LoVo (cell line): ENCODE data around the gene NYAP2.

Source experiments
- DNase-seq: peaks from one replicate; pipeline ENCODE4 v3.0.0-alpha.2; 2016; ENCODE audit warnings: low spot score

Gene NYAP2

DNA sequence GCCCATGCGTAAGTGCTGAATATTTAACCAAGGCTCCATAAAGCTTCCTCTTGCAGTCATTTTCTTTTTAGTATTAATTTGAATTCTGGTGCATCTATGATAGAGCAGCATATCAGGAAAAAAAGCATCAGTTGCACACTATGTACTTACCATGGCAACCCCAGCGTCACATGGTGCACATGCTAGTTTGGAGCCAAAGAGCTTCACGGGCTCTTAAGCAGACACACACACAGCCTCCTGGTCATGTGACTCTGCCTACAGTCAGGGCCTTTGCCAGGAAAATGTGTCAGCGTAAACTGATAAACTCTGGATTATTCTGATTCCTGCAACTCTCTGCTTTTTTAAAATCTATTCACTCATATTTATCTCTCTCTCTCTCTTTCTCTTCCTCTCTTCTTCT lies 30.2 kb downstream of the NYAP2 start:
- DNase-seq = no peak

- DNase-seq = no peak
Measured at GRCh38 chr2:225431105-225431863, 31.8 kb downstream of the NYAP2 start.

DNA sequence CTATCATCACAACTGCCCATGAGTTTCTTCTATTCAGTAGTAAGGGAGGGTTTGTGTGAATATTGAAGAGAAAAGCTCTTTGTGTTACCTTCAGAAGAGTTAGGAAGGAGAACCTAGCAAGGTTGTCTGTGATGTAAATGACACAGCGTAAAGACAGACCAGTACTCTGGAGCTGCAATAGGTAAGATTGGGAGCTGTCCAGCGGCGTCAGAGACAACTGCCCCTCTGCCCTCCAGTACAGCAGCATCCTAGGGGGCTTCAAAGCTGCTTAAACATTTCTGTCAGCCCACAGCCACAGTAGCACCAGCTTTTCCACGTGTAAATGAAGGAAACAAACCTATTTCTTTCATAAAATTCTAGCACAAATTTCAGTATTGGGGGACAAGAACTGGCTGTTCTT lies 34.5 kb downstream of the NYAP2 start:
- no peak for DNase-seq

DNA sequence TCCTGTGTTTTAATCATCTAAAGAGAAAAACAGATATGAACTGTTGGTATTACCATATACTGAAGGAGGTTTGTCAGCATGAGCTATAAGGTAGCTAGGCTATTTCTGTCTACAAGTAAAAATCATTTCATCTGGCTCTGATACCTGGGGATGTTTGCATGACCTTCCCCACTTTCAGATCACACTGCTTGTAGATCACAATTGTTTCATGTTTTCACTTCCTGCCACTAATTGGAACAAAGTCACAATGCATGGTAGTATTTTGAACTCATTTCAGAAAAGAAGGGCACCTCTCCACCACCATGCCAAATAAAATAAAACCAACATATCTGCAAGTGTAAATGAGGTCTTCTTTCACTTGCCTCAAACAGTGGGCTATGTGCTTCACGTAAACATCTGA lies 37.8 kb downstream of the NYAP2 start:
- no peak for DNase-seq

DNA sequence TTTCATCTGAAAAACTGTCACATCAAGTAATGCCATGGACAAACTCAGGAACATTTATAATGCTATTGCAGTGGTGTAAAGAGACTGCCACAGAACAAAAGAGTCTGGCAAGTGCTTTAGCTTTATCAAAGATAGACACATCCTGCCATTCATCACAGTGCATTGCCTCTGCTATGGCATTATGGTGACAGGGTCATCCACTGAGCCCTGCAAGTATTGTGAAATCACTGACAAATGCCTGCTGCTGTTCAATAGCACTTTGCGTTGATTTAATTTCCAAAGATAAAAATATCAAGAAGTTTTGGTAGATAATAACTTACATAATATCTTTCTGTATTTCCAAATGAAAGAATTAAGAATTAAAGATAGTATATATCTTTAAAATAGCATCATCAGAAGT lies 38.7 kb downstream of the NYAP2 start:
- no peak for DNase-seq

GRCh38 chr2:225452677-225453076 lies 53.2 kb downstream of the NYAP2 start:
- DNase-seq = no peak

GRCh38 chr2:225454412-225454811 lies 54.9 kb downstream of the NYAP2 start:
- DNase-seq = no peak

DNA sequence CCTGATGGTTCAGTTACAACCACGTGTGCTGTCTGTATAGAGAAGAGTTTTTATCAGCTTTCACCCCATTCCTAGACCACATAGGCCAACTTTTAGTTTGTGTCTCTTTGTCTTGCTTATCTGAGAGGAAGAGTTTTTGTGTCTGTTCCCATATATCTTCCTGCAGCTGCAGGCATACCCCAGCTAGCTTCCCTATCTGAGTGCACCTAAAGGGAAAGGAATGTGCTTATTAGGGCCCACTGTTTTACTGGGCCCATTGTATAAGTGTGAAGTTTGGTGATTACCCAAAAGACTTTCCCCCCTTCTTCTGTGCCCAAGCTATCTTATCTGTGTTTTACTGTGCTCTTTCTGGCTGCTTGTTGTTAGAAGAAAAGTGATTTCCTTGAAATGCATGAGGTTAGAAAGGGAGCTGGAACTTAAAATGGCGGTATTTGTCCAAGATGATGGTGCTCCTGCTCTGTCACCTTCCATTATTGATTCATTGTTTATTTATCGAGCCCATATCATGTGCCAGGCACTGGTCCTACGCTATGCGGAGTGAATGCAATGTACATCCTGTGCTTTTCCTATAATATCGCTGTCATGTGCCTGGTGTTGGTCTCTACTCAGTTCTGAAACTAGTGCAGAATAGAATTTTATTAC lies 57.2 kb downstream of the NYAP2 start:
- DNase-seq = no peak

- no peak for DNase-seq
Measured at GRCh38 chr2:225457482-225457881, 58.0 kb downstream of the NYAP2 start.

GRCh38 chr2:225458431-225459117 lies 59.1 kb downstream of the NYAP2 start:
- DNase-seq = no peak

- DNase-seq = no peak
Measured at GRCh38 chr2:225462417-225462816, 62.9 kb downstream of the NYAP2 start.

- peak; percentile 52 for DNase-seq
Measured at GRCh38 chr2:225462945-225463344, 63.4 kb downstream of the NYAP2 start.

DNA sequence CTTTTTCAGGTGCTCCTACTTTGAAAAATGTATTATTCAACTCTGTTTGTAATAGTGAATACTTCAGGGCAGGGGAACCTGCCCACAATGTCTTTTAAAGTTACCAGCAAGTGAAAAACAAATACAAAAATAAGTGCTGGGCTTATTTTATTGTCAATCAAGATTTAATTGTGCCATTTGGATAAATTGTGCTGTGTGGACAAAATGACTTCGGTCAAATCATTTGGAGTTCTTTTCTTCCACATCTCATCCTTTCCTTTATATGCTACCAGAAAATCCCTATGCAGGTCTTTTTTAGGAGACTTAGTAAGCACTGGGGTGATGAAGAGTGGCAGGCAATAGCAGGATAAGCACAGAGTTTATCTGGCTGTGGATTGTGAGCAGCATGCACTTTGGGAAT lies 63.9 kb downstream of the NYAP2 start:
- DNase-seq = no peak

DNA sequence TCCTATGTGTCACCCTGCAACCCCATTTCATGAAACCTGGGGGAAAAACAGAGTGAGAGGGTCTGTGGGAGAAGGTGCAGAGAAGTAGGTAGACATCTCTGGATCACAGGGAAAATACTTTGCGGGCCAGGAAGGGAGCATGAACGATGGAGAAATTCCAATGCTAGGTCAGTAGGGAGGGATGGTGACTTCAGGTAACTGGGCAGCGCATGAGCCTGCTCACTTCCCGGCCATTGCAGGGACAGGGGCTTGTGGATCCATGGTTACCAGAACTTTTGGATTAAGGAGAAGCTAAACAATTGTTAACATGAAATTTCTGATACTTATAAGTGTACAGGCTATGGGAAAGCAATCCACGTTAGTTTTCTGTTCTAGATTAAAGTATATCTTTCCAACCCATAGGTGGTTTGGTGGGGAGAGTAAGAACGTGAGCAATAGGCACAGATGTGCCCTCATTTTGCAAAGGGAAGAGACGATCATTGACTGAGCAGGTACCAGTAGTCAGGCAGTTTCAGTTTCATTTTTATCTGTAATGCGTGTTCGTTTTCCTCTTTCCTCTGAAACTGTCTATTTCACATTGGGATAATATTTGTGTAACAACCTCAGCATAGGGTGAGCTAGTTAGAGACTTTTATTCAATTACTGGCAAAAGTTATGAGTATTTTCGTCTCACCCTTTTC lies 65.0 kb downstream of the NYAP2 start:
- peak; percentile 29 for DNase-seq

- DNase-seq = no peak
Measured at GRCh38 chr2:225465827-225466226, 66.3 kb downstream of the NYAP2 start.

GRCh38 chr2:225466891-225467604 lies 67.5 kb downstream of the NYAP2 start:
- DNase-seq = peak; percentile 19

DNA sequence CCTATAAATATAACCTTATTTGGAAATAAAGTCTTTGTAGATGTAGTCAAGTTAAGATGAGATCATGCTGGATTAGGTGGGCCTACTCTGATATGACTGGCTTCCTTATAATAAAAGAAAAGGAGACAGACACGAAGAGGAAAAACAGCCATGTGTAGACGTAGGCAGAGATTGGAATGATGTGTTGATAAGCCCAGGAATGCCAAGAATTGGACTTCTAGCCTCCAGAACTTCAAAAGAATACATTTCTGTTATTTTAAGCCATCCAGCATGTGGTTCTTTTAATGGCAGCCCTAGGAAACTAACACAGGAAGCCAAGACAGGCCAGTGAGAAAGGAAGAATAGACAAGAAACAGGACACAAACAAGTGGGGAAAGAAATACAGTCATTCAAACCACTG lies 68.6 kb downstream of the NYAP2 start:
- DNase-seq = no peak

- DNase-seq = no peak
Measured at GRCh38 chr2:225471039-225471438, 71.5 kb downstream of the NYAP2 start.

DNA sequence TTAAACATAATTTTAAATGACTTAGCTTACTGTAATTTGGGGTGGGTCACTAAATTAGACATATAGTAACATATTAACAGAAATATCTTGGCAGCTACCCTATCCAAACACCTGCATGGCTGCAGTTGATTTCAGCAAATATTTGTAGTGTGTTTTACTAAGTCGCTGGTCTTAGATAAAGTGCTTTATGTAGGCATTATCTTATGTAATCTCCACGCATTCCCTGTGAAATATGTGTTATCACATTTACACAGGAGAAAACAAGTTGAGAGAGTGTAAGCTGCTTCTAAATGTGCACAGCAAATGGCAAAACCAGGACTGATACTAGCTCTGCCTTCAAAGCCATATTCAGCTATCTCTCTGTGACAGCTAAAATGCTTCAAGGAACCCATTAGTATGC lies 72.0 kb downstream of the NYAP2 start:
- DNase-seq = peak; percentile 23

DNA sequence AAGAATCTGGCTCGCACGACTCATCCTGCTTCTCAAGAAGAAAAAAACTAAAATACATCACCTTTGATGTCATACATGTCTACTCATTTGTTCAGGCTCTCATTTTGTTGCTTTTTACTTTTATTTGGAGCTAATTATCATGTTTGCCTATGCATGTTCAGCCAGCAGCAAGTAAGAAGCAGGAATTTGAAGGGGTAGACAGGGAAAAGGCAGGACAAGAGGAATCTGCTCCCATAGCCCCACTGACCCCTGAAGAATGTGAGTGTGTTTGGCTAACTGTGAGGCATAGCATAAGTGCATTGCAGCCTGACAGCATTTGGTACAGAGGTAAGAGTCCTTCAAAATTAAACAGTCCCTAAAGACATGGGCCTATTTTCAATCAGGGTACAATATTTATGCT lies 72.7 kb downstream of the NYAP2 start:
- DNase-seq = no peak

GRCh38 chr2:225479386-225479785 lies 79.9 kb downstream of the NYAP2 start:
- DNase-seq = peak; percentile 14

DNA sequence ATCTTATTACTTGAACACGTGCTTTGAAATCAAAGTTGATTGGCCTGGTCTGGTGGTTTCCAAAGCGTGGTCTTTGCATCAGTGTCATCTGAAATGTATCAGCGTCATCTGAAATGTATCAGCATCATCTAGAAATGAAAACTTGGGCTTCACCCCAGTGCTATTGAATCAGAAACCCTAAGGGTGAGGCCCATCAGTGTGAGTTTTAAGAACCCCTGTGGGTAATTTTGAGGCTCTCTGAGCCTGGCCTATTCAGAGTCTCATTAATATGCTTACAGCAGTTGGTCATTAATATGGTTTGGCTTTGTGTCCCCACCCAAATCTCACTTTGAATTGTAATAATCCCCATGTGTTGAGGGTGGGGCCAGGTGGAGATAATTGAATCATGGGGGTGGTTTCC lies 85.2 kb downstream of the NYAP2 start:
- no peak for DNase-seq
